NB4 (cell line): ENCODE measurements around the gene MADD.

Experiments used
- POLR2A ChIP-seq: IDR thresholded peaks from 2 replicates; pipeline ENCODE4 v1.6.1; 2011; ENCODE audit warnings: mild to moderate bottlenecking; ENCODE audit not compliant: insufficient read length; ENCODE audit errors: extremely low read depth
- TF ChIP-seq, protein P1 (sequence below): IDR thresholded peaks from one replicate; pipeline ENCODE4 v1.5.1; 2012; ENCODE audit warnings: low read depth, low read length

DNA sequence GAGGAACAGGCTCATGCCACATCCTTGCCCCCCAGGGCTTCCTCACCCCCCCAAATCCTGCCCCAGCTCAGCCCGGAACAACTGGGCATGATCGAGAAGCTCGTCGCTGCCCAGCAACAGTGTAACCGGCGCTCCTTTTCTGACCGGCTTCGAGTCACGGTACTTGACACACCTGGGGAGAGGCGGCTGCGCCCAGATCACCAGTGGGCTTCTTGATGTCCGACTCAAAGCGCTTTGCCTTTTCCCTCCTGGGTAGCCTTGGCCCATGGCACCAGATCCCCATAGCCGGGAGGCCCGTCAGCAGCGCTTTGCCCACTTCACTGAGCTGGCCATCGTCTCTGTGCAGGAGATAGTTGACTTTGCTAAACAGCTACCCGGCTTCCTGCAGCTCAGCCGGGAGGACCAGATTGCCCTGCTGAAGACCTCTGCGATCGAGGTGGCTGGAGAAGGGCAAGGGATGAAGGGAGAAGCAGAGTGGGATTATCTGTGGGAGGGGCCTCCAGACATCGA lies 8.6 kb upstream of the MADD start:
- TF ChIP-seq, protein P1, sequence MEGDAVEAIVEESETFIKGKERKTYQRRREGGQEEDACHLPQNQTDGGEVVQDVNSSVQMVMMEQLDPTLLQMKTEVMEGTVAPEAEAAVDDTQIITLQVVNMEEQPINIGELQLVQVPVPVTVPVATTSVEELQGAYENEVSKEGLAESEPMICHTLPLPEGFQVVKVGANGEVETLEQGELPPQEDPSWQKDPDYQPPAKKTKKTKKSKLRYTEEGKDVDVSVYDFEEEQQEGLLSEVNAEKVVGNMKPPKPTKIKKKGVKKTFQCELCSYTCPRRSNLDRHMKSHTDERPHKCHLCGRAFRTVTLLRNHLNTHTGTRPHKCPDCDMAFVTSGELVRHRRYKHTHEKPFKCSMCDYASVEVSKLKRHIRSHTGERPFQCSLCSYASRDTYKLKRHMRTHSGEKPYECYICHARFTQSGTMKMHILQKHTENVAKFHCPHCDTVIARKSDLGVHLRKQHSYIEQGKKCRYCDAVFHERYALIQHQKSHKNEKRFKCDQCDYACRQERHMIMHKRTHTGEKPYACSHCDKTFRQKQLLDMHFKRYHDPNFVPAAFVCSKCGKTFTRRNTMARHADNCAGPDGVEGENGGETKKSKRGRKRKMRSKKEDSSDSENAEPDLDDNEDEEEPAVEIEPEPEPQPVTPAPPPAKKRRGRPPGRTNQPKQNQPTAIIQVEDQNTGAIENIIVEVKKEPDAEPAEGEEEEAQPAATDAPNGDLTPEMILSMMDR, result no peak
- no peak for TF ChIP-seq POLR2A
